Natural killer cell (primary cell): ENCODE data around the gene HIVEP3. TPM values are rescaled to one million over a fixed set of nuclear protein-coding genes. Genes with fewer than 3 reads are reported as not detected.

Source experiments
- ATAC-seq, 3 donors: fragments of 150-1000 bp in 2 of 3; fragments of 200-7000 bp in 1 of 3; cut with Tn5 transposase; 1 replicate in 1 of 3; 2 replicates in 2 of 3; pipeline ENCODE4 v1.10.0; 2021; ENCODE audit warnings: mild to moderate bottlenecking in 2 of 3, moderate library complexity in 2 of 3
- DNase-seq, 2 donors: peaks; one replicate each; pipeline versions ENCODE4 v3.0.0 to v3.0.0-alpha.2; 2013 to 2021; ENCODE audit warnings: mixed read lengths in 1 of 2
- H3K27ac ChIP-seq: one replicate; pipeline ENCODE4 v1.5.1; 2013; ENCODE audit warnings: mild to moderate bottlenecking, low read length
- H3K27me3 ChIP-seq: one replicate; pipeline ENCODE4 v1.6.1; 2013; ENCODE audit warnings: low read length; ENCODE audit not compliant: control insufficient read depth, insufficient read depth
- H3K36me3 ChIP-seq: one replicate; pipeline ENCODE4 v1.6.1; 2013; ENCODE audit warnings: low read length; ENCODE audit not compliant: control insufficient read depth, insufficient read depth
- H3K4me1 ChIP-seq: one replicate; pipeline ENCODE4 v1.6.1; 2013; ENCODE audit warnings: low read length; ENCODE audit not compliant: control insufficient read depth, insufficient read depth
- H3K4me3 ChIP-seq: one replicate; pipeline ENCODE4 v1.5.1; 2013; ENCODE audit warnings: low read length
- H3K9me3 ChIP-seq: one replicate; pipeline ENCODE4 v1.6.1; 2013; ENCODE audit warnings: low read length; ENCODE audit not compliant: control insufficient read depth, insufficient read depth
- H3K27ac Mint-ChIP-seq, 2 donors: one replicate each; pipeline ENCODE4 v1.8.0; 2022; ENCODE audit warnings: mild to moderate bottlenecking in 2 of 2, mixed read lengths in 2 of 2, moderate library complexity in 1 of 2
- H3K27me3 Mint-ChIP-seq, 2 donors: one replicate each; pipeline ENCODE4 v1.8.0; 2022; ENCODE audit warnings: low read depth in 2 of 2, mixed read lengths in 2 of 2
- H3K36me3 Mint-ChIP-seq: one replicate; pipeline ENCODE4 v1.8.0; 2022; ENCODE audit warnings: mixed read lengths
- H3K4me1 Mint-ChIP-seq, 2 donors: one replicate each; pipeline ENCODE4 v1.8.0; 2022; ENCODE audit warnings: mixed read lengths in 2 of 2
- H3K4me3 Mint-ChIP-seq: one replicate; pipeline ENCODE4 v1.8.0; 2022; ENCODE audit warnings: mild to moderate bottlenecking, moderate library complexity, mixed read lengths
- H3K9me3 Mint-ChIP-seq, 2 donors: one replicate each; pipeline ENCODE4 v1.8.0; 2022; ENCODE audit warnings: mixed read lengths in 2 of 2
- WGBS: methylation state at CpG from one replicate; pipeline ENCODE4 v1.1.7; 2013; ENCODE audit warnings: missing lambda C conversion rate; ENCODE audit not compliant: insufficient coverage; 5-methylcytosine and 5-hydroxymethylcytosine counted together
- intact Hi-C: fragments of 100-400 bp; cut with micrococcal nuclease; formaldehyde crosslinking; loops from one replicate; pipeline ENCODE4 v1.14.2; 2022
- total RNA-seq, 4 donors: library from RNA; stranded (reverse); fragments of 120-200 nt in 1 of 4; gene quantifications; one replicate each; pipeline versions ENCODE4 v1.2.3 to v1.2.4, GENCODE V29; 2013 to 2022
- TF ChIP-seq, protein P1 (sequence below): fragments of 200-600 bp; IDR thresholded peaks from one replicate; pipeline ENCODE4 v1.8.0; 2022; ENCODE audit warnings: antibody characterized with exemption

HIVEP3 gene
- total RNA-seq, 3 donors from 2014 or later (not counting 1 experiment from before 2014, with no cell fraction given) = 26.2 to 35.2 (median 29.8) TPM

DNA sequence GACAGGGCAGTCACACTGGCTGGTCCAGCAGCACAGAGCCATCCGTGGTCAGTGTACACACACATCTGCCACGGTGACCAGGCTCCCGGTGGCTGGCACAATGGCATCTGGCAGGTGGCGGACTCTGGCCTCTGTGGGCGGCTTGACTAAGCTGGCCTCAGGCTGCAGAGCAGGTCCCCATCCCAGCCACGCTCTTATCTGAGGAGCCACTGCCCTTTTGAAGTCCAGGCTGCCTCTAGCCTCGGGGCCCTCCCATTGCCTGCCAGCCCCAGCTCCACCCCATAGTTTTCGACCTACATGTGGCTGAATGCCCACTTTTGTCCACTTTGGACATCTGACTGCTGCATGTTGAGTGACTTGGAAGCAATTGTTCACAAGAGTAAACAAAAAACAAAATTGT is 404.3 kb downstream of the HIVEP3 start:
- Mint-ChIP-seq H3K9me3 (no peaks in the 10 kb centered on the region), H3K36me3 (no peaks in the 10 kb centered on the region), H3K4me1 (peaks cover 11 to 14% of the 10 kb centered on the region in 2 donors), H3K27me3 (no peaks in the 10 kb centered on the region), H3K4me3 (no peak overlapping the region), H3K27ac (no peak overlapping the region)
- WGBS = 79% methylated on average over 8 of the region's 8 CpGs
- ATAC-seq (no peak), DNase-seq (no peak)
- TF ChIP-seq, protein P1, sequence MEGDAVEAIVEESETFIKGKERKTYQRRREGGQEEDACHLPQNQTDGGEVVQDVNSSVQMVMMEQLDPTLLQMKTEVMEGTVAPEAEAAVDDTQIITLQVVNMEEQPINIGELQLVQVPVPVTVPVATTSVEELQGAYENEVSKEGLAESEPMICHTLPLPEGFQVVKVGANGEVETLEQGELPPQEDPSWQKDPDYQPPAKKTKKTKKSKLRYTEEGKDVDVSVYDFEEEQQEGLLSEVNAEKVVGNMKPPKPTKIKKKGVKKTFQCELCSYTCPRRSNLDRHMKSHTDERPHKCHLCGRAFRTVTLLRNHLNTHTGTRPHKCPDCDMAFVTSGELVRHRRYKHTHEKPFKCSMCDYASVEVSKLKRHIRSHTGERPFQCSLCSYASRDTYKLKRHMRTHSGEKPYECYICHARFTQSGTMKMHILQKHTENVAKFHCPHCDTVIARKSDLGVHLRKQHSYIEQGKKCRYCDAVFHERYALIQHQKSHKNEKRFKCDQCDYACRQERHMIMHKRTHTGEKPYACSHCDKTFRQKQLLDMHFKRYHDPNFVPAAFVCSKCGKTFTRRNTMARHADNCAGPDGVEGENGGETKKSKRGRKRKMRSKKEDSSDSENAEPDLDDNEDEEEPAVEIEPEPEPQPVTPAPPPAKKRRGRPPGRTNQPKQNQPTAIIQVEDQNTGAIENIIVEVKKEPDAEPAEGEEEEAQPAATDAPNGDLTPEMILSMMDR = no peak
- Histone ChIP-seq H3K4me3 (no peak overlapping the region), H3K27me3 (no peaks in the 10 kb centered on the region), H3K4me1 (peaks cover 13% of the 10 kb centered on the region), H3K36me3 (peaks cover 7% of the 10 kb centered on the region), H3K27ac (no peak overlapping the region), H3K9me3 (no peaks in the 10 kb centered on the region)
- intact Hi-C loops = no loop called here

DNA sequence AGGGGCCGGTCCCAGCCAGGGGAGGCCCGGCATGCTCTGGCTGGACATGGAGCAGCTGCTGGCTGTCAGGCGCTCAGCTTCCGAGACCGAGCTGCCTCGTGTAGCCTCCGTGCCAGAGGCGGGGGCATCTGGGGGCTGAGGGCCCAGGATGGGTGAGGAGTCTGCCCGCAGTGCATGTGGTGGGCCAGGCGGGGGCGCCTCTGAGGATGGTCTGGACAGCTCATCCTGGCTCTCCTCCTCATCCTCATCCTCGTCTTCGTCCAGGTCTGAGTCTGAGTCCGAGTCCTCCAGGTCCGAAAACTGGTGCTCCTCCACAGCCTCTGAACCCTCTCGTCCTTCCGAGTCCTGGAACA is 405.4 kb downstream of the HIVEP3 start:
- Histone ChIP-seq H3K27me3 (no peaks in the 10 kb centered on the region), H3K27ac (no peak overlapping the region), H3K4me1 (peaks cover 13% of the 10 kb centered on the region), H3K4me3 (no peak overlapping the region), H3K9me3 (no peaks in the 10 kb centered on the region), H3K36me3 (peaks cover 7% of the 10 kb centered on the region)
- peak in 1 of 2 donors; percentile 6 for DNase-seq
- 96% methylated on average over 17 of the region's 17 CpGs for WGBS
- Mint-ChIP-seq H3K4me3 (no peak overlapping the region), H3K27me3 (no peaks in the 10 kb centered on the region), H3K9me3 (no peaks in the 10 kb centered on the region), H3K36me3 (no peaks in the 10 kb centered on the region), H3K27ac (no peak overlapping the region), H3K4me1 (peaks cover 14 to 16% of the 10 kb centered on the region in 2 donors)
- intact Hi-C loops = no loop called here
- TF ChIP-seq, protein P1 = peak; percentile 33
- ATAC-seq = no peak

DNA sequence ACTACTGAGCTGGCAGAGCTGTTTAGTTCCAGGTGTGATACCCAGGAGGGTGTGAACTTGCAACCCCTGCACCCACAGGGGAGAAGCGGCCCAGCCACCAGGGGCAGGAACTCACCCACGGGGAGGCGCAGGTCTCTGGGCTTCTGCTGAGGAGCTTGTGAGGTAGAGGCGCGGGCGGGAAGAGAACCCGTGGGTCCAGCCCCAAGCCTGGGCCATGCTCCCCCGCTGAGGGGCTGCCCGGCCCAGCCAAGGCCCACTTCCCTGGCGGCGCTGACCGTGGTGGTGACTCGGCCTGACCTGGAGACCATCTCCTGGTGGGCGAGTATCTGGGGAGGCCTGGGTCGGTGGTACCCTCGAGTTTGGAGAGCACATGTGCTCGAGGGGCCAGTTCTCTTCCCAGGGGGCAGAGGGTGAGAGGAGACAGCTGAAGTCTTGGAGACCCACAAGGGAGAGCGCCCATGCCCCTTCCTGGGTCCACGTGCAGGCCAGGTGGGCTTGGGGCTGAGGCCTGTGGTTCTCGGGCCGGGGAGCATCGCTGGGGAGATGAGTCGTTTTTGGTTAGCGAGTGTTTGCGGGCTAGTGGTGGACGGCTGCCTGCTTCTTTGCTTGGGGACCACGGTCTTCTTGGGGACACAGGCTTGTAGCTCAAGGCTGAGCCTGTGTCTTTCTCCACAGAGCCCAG is 405.9 kb downstream of the HIVEP3 start:
- Histone ChIP-seq H3K27me3 (no peaks in the 10 kb centered on the region), H3K36me3 (peaks cover 7% of the 10 kb centered on the region), H3K4me3 (no peak overlapping the region), H3K9me3 (no peaks in the 10 kb centered on the region), H3K27ac (no peak overlapping the region), H3K4me1 (peaks cover 13% of the 10 kb centered on the region)
- intact Hi-C loops = no loop called here
- Mint-ChIP-seq H3K4me1 (peaks cover 14 to 16% of the 10 kb centered on the region in 2 donors), H3K27me3 (no peaks in the 10 kb centered on the region), H3K27ac (no peak overlapping the region), H3K9me3 (no peaks in the 10 kb centered on the region), H3K36me3 (no peaks in the 10 kb centered on the region), H3K4me3 (no peak overlapping the region)
- ATAC-seq (no peak), DNase-seq (no peak)
- WGBS = 93% methylated on average over 27 of the region's 27 CpGs
- TF ChIP-seq, protein P1 = no peak

DNA sequence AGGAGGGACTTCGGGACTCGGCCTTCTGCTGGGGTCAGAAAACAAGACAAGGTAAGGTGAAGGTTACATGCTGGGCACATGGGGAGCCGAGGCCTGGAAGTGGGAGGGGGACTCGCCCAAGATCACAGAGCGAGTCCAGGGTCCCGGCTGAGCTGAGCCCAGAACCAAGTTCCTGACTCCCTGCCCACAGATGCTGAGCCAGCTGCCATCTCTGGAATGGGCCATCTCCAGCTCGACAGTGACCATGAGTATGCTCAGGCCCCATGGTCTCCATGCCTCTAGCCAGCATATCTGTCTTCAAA is 407.5 kb downstream of the HIVEP3 start:
- ATAC-seq (no peak), DNase-seq (no peak)
- H3K4me3 Mint-ChIP-seq = no peak overlapping the region
- H3K27me3 ChIP-seq = no peaks in the 10 kb centered on the region
- H3K27ac ChIP-seq = no peak overlapping the region
- no peaks in the 10 kb centered on the region for H3K27me3 Mint-ChIP-seq
- no peaks in the 10 kb centered on the region for H3K9me3 ChIP-seq
- TF ChIP-seq, protein P1 = no peak
- H3K4me1 Mint-ChIP-seq = peaks cover 5 to 7% of the 10 kb centered on the region in 2 donors
- no peak overlapping the region for H3K27ac Mint-ChIP-seq
- 96% methylated on average over 7 of the region's 7 CpGs for WGBS
- peaks cover 7% of the 10 kb centered on the region for H3K36me3 ChIP-seq
- peaks cover 4% of the 10 kb centered on the region for H3K4me1 ChIP-seq
- intact Hi-C loops = no loop called here
- H3K36me3 Mint-ChIP-seq = no peaks in the 10 kb centered on the region
- no peak overlapping the region for H3K4me3 ChIP-seq
- H3K9me3 Mint-ChIP-seq = no peaks in the 10 kb centered on the region
